ENCODE results near the gene PCDH1. TPM values are rescaled to one million over a fixed set of nuclear protein-coding genes. Genes with fewer than 3 reads are reported as not detected.

The PCDH1 gene
- total and polyA plus RNA-seq, 2 of the 13 experiments (the other 11 are each of a cell fraction or from before 2014, with no cell fraction given): 0.11 to 0.83 TPM

DNA sequence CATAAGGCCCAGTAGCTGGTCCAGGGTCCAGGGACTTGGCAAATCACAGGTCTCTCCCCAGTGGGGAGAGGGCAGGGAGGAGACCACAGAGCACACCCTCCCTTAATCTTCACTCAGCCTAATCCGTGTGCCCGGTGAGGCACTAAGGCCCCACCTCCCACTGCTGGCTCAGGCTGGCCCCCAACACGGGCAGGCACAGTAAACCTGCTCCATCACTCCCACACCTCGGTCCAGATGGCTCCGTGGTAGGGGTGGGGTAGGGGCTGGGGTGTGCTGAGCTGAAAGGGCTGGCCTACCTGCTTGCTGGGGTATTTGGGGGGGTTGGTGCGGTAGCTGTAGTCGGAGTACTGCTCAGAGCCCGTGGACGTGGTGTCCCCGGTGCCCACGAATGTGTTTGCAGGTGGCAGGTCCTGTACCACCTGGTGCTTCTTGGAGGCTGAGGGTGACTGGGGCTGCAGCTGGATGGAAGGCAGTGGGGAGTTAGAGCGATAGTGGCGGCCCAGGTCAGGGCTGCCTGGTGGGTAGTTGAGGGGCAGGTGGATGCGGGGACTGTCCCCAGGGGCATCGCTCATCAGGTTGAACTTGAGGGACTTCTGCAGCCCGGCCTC, 15.2 kb downstream of the PCDH1 start:
- DNase-seq (ENCODE audit: low spot score) (no peak), ATAC-seq (no peak), FAIRE-seq (no peak)
- Histone ChIP-seq H3K4me1 (ENCODE audit: insufficient read depth, low read length) (peaks cover 15% of the 10 kb centered on the region), H3K4me2 (ENCODE audit: low read depth, low read length) (no peak overlapping the region), H3K9ac (ENCODE audit: insufficient read depth, low read depth, low read length) (no peak overlapping the region), H3K79me2 (ENCODE audit: insufficient read depth, low read length) (no peaks in the 10 kb centered on the region), H3K27me3 (ENCODE audit: control insufficient read depth in 1 of 2, insufficient read depth in 2 of 2, low read length in 2 of 2) (peaks cover 5 to 42% of the 10 kb centered on the region in 2 experiments; a peak in 3 of 5 replicates), H3K9me3 (ENCODE audit: low read length) (no peaks in the 10 kb centered on the region), H3K27ac (ENCODE audit: extremely low read length, insufficient read depth, low read length) (no peak overlapping the region), H3K36me3 (replicated peaks in 1 of 2; ENCODE audit: control insufficient read depth in 1 of 2, insufficient read depth in 2 of 2, low read length in 2 of 2) (no peaks in the 10 kb centered on the region), H2AFZ (ENCODE audit: low read length) (no peak overlapping the region), H4K20me1 (ENCODE audit: insufficient read depth, low read length) (no peaks in the 10 kb centered on the region), H3K4me3 (replicated peaks in 1 of 3; ENCODE audit: insufficient read depth in 1 of 3, low read depth in 2 of 3, low read length in 3 of 3) (no peak overlapping the region)
- TF ChIP-seq EZH2 (conservative IDR thresholded peaks at IDR 0.05; ENCODE audit: low read depth, low read length) (no peak), ZFP36L1 (CRISPR knock-in tag; IDR thresholded peaks at IDR 0.05) (no peak), CCAR2 (optimal IDR thresholded peaks at IDR 0.05; ENCODE audit: low read depth, low read length) (no peak), NRL (CRISPR knock-in tag; IDR thresholded peaks at IDR 0.05; ENCODE audit: borderline replicate concordance) (no peak), AHR (CRISPR knock-in tag; IDR thresholded peaks at IDR 0.05) (no peak), TOPORS (CRISPR knock-in tag; IDR thresholded peaks at IDR 0.05) (no peak)
- TF ChIP-seq, protein P1, sequence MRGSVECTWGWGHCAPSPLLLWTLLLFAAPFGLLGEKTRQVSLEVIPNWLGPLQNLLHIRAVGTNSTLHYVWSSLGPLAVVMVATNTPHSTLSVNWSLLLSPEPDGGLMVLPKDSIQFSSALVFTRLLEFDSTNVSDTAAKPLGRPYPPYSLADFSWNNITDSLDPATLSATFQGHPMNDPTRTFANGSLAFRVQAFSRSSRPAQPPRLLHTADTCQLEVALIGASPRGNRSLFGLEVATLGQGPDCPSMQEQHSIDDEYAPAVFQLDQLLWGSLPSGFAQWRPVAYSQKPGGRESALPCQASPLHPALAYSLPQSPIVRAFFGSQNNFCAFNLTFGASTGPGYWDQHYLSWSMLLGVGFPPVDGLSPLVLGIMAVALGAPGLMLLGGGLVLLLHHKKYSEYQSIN (CRISPR knock-in tag; IDR thresholded peaks at IDR 0.05; ENCODE audit: borderline replicate concordance): no peak
- TF ChIP-seq, protein P2, sequence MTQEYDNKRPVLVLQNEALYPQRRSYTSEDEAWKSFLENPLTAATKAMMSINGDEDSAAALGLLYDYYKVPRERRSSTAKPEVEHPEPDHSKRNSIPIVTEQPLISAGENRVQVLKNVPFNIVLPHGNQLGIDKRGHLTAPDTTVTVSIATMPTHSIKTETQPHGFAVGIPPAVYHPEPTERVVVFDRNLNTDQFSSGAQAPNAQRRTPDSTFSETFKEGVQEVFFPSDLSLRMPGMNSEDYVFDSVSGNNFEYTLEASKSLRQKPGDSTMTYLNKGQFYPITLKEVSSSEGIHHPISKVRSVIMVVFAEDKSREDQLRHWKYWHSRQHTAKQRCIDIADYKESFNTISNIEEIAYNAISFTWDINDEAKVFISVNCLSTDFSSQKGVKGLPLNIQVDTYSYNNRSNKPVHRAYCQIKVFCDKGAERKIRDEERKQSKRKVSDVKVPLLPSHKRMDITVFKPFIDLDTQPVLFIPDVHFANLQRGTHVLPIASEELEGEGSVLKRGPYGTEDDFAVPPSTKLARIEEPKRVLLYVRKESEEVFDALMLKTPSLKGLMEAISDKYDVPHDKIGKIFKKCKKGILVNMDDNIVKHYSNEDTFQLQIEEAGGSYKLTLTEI (CRISPR knock-in tag; conservative IDR thresholded peaks at IDR 0.05): no peak
- WGBS (ENCODE audit: low lambda C conversion rate): 20% methylated on average over 8 of the region's 16 CpGs
- intact Hi-C loops (cut with micrococcal nuclease; ENCODE audit: unreplicated experiment) (no loop called here), in situ Hi-C loops (cut with HindIII; ENCODE audit: extremely low pct_ligation_motif_present, low pct_unique_long_range_greater_than_20kb) (no loop called here)
- no TSS peak for BruUV-seq (replicated peaks)
- ChIA-PET POLR2A (no interaction called here), CTCF (ENCODE audit: low intra/inter-chr PET ratio, low total read pairs) (no interaction called here)
